HG03571 (cell line): ENCODE results near the gene NPC1L1.
"Not testable (repeated sequence)": the region's sequence is repeated elsewhere in the genome, so short reads cannot be mapped to it uniquely, and the experiment has no call there.

Experiments used
- ATAC-seq: cut with Tn5 transposase; IDR thresholded peaks from one replicate; pipeline ENCODE4 v1.9.1; 2021; ENCODE audit not compliant: unreplicated experiment

Gene NPC1L1

GRCh38 chr7:44565795-44566559 is 24.8 kb upstream of the NPC1L1 start:
- no peak for ATAC-seq

GRCh38 chr7:44565097-44565794 is 24.1 kb upstream of the NPC1L1 start:
- ATAC-seq, result no peak

- no peak for ATAC-seq
Observed at GRCh38 chr7:44564606-44565005, 23.5 kb upstream of the NPC1L1 start.

- no peak for ATAC-seq
Observed at GRCh38 chr7:44563171-44563679, 22.1 kb upstream of the NPC1L1 start.

GRCh38 chr7:44562622-44562962 is 21.5 kb upstream of the NPC1L1 start:
- ATAC-seq, result not testable (repeated sequence)

GRCh38 chr7:44561962-44562621 is 21.0 kb upstream of the NPC1L1 start:
- ATAC-seq, result no peak

GRCh38 chr7:44561481-44561880 is 20.4 kb upstream of the NPC1L1 start:
- ATAC-seq, result no peak

- no peak for ATAC-seq
Observed at GRCh38 chr7:44559485-44559884, 18.4 kb upstream of the NPC1L1 start.

- no peak for ATAC-seq
Observed at GRCh38 chr7:44557485-44557884, 16.4 kb upstream of the NPC1L1 start.

- ATAC-seq, result no peak
Observed at GRCh38 chr7:44555350-44555749, 14.2 kb upstream of the NPC1L1 start.

GRCh38 chr7:44552473-44553005 is 11.4 kb upstream of the NPC1L1 start:
- not testable (repeated sequence) for ATAC-seq

- ATAC-seq, result no peak
Observed at GRCh38 chr7:44549457-44549856, 8.3 kb upstream of the NPC1L1 start.

GRCh38 chr7:44548893-44549292 is 7.8 kb upstream of the NPC1L1 start:
- ATAC-seq, result no peak

- ATAC-seq, result no peak
Observed at GRCh38 chr7:44547536-44548231, 6.6 kb upstream of the NPC1L1 start.

- ATAC-seq, result no peak
Observed at GRCh38 chr7:44541876-44542610, 913 bp upstream of the NPC1L1 start.

GRCh38 chr7:44540592-44541027 is 520 bp downstream of the NPC1L1 start:
- ATAC-seq, result no peak

GRCh38 chr7:44539669-44540506 is 1.2 kb downstream of the NPC1L1 start:
- ATAC-seq, result no peak

GRCh38 chr7:44538798-44539668 is 2.1 kb downstream of the NPC1L1 start:
- ATAC-seq, result no peak
